T47D (cell line): ENCODE measurements around the gene FOXF2.

Experiments
- DNase-seq, 2 experiments: peaks; one replicate each; pipeline versions ENCODE4 v3.0.0 to v3.0.0-alpha.2; 2011 to 2012; ENCODE audit warnings: low read depth in 1 of 2, low spot score in 1 of 2
- JUND ChIP-seq: IDR thresholded peaks from 2 replicates; pipeline ENCODE4 v1.6.1; 2012; ENCODE audit warnings: low read depth
- in situ Hi-C: cut with HindIII; loops from 2 replicates; pipeline ENCODE4 v1.10.0; 2016; ENCODE audit warnings: low sequenced_read_pairs, low pct_unique_long_range_greater_than_20kb

Gene FOXF2

GRCh38 chr6:1409774-1410465 is 20.5 kb downstream of the FOXF2 start:
- no peak for TF ChIP-seq JUND
- in situ Hi-C loops: no loop called here
- DNase-seq: no peak

- TF ChIP-seq JUND: no peak
- in situ Hi-C loops: no loop called here
- DNase-seq: no peak
These were observed 23.5 kb downstream of the FOXF2 start for GRCh38 chr6:1412901-1413300.

GRCh38 chr6:1415416-1416063 is 26.2 kb downstream of the FOXF2 start:
- in situ Hi-C loops: no loop called here
- DNase-seq: no peak
- no peak for TF ChIP-seq JUND

- no peak for TF ChIP-seq JUND
- no peak for DNase-seq
- in situ Hi-C loops: no loop called here
These were observed 26.9 kb downstream of the FOXF2 start for GRCh38 chr6:1416191-1416760.

GRCh38 chr6:1416820-1417219 is 27.4 kb downstream of the FOXF2 start:
- TF ChIP-seq JUND: no peak
- in situ Hi-C loops: no loop called here
- no peak for DNase-seq

- in situ Hi-C loops: no loop called here
- no peak for DNase-seq
- TF ChIP-seq JUND: no peak
These were observed 28.3 kb downstream of the FOXF2 start for GRCh38 chr6:1417718-1418117.

- peak in 1 of 2 experiments; percentile 30 for DNase-seq
- TF ChIP-seq JUND: no peak
- in situ Hi-C loops: no loop called here
These were observed 29.3 kb downstream of the FOXF2 start for GRCh38 chr6:1418471-1419191.

- TF ChIP-seq JUND: no peak
- in situ Hi-C loops: no loop called here
- DNase-seq: no peak
These were observed 31.0 kb downstream of the FOXF2 start for GRCh38 chr6:1420382-1420781.

- peak; percentile 27 to 54 for DNase-seq
- in situ Hi-C loops: no loop called here
- TF ChIP-seq JUND: no peak
These were observed 32.9 kb downstream of the FOXF2 start for GRCh38 chr6:1422290-1422689.

GRCh38 chr6:1423578-1423977 is 34.2 kb downstream of the FOXF2 start:
- in situ Hi-C loops: no loop called here
- no peak for TF ChIP-seq JUND
- no peak for DNase-seq

GRCh38 chr6:1424306-1424927 is 35.0 kb downstream of the FOXF2 start:
- peak; percentile 76 to 83 for DNase-seq
- TF ChIP-seq JUND: no peak
- in situ Hi-C loops: no loop called here

- in situ Hi-C loops: no loop called here
- no peak for DNase-seq
- no peak for TF ChIP-seq JUND
These were observed 37.0 kb downstream of the FOXF2 start for GRCh38 chr6:1426416-1426815.
